ENCODE measurements around the gene COQ9.
"Not testable (repeated sequence)": the region's sequence is repeated elsewhere in the genome, so short reads cannot be mapped to it uniquely, and the experiment has no call there.

The COQ9 gene

GRCh38 chr16:57427824-57428223, 19.5 kb upstream of the COQ9 start:
- DNase-seq, result no peak

DNA sequence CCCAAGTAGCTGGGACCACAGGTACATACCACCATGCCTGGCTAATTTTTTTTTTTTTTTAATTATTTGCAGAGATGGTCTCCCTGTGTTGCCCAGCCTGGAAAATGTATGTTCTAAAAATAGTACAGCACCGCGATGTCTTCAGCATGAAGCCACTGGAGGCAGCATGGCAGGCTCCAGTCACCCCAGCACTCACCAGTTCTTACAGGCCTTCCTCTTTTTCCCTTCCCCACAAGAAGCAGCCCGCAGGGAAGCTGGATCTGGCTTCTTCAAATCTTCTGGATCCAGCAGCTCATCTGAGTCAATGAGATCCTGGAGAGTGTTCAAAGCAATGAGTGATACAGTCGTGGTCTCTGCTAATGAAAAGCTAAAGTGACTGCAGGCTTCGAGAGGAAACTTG, 16.3 kb upstream of the COQ9 start:
- no peak for DNase-seq

DNA sequence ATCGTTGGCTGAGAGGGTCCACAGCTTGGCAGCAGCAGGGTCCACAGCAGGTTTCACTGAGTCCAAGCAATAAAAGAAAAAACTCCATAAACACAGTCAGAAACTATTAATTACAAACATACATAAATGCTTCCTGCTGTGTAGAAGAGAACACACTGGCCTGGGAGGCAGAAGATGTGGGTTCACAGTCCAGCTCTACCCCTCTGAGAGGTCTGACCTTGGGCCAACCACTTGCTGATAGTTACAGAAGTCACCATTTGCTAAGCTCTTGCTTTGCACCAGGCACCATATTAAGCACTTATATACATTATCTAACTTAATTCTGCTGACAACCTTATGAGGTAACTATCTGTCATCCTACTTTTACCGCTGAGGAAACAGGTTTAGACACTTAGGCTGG, 14.8 kb upstream of the COQ9 start:
- DNase-seq, result no peak

DNA sequence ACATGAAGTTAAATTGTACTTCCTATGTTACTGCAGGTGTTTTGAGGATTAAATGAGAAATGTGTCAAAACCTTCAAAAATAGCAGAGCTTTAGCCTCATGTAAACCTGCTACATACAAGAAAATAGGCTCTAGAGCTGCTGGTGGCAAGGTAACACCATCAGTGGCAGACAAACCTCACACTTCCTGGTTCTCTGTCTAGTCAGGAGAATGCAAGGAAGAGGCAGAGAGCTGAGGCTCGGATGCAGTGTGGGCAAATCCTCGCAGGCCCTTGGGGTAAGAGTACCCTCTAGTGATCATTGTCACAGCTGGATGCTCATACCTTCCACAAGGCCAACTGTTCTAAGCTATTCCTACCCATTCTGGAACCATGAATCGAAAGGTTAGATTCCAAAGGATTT, 14.3 kb upstream of the COQ9 start:
- DNase-seq, result no peak

GRCh38 chr16:57434003-57434402, 13.3 kb upstream of the COQ9 start:
- DNase-seq, result no peak

GRCh38 chr16:57435838-57436237, 11.4 kb upstream of the COQ9 start:
- no peak for DNase-seq

- not testable (repeated sequence) for DNase-seq
Measured at GRCh38 chr16:57439947-57440346, 7.3 kb upstream of the COQ9 start.

DNA sequence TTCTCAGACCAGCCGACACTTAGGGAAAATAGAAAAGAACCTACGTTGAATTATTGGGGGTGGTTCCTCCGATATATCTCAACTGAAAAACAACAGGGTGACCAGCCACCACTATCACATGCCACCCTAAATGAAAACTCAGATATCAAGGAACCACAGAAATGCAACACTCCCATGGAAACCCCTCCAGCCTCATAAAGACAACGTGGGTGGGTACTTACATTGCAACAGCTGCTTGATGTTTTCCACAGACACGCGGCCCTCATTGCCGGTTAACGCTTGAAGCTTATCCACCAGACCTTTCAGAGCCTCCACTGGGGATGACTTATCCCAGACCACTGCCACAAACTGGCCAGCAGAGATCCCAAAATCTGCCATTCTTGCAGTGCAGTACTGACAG, 6.7 kb upstream of the COQ9 start:
- not testable (repeated sequence) for DNase-seq

DNA sequence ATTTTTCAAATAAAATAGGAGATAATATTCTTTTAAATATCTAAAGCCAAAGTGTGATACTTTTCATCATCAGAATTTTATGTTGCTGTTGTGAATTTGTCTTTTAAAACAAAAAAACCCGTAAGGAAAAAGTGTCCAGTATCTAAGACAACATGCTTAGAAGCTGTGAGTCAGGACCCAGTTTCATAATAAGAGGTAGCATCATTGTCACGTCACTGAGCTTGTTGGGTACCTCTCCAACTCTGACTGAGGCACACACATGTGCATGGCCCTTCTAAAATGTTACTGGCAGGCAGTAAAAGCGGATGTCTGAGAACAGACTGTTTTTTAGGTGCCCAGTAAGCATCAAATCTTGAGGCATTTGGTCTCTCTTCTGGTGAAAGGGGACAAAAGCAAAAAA, 2.6 kb upstream of the COQ9 start:
- DNase-seq, result no peak

GRCh38 chr16:57445510-57445909, 1.8 kb upstream of the COQ9 start:
- no peak for DNase-seq

GRCh38 chr16:57446531-57447185, 621 bp upstream of the COQ9 start:
- no peak for DNase-seq

GRCh38 chr16:57452021-57452420, 4.7 kb downstream of the COQ9 start:
- no peak for DNase-seq

DNA sequence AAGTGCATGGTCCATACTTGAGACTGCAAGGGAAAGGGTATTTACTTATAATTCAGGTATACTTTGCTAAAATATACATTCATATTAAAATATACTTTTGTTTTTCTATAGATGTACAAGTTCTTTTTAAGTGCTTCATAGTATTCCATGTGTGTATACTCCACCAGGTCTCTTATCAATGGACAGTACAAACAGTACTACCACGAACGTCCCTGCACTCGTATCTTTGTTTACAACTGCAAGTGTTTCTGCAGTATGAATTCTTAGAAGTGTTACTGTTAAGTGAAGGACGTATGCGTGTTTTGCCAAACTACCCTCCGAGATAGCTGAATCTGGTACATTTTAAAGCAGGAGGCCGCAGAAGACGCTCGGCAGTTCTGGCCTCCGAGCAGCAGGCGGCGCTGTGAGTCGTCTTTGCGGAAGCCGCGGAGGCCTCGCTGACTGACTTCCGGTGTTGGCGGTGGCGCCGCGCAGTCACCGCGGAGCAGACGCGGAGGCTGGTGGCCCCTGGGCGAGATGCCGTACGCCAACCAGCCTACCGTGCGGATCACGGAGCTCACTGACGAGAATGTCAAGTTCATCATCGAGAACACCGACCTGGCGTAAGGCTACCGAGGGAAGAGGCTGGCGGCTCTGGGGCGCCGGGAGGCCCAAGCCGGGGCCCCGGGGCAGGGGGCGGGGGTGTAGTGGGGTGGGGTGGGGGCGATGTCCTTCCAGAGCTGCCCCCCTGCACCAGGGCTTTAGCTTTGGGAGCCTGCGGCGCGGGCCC, 15.1 kb downstream of the COQ9 start, which contains the start of gene POLR2C:
POLR2C (plus strand) TSS at position 471 of the 769 bp plus-strand sequence; CDS start at position 517, 46 bp downstream.
- no peak for DNase-seq

GRCh38 chr16:57462978-57463362, 15.7 kb downstream of the COQ9 start:
- DNase-seq, result no peak

GRCh38 chr16:57464523-57464922, 17.2 kb downstream of the COQ9 start:
- no peak for DNase-seq

GRCh38 chr16:57468346-57468745, 21.1 kb downstream of the COQ9 start:
- no peak for DNase-seq

DNA sequence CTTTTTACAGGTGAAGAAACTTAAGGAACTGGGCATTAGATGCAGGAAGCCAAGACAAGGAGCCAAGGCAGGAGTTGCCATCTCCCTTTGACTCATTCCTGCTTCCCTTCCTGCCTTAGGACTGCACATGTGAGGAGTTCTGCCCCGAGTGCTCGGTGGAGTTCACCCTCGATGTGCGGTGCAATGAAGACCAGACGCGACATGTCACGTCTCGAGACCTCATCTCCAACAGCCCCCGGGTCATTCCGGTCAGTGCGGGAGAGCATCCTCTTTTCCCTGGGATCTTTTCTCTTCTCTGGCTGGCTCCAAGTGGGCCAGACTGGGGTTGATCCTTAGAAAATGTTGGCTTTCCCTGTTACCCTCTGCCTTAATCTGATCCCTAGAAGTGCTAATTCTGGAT, 21.8 kb downstream of the COQ9 start:
- no peak for DNase-seq

- DNase-seq, result no peak
Measured at GRCh38 chr16:57469917-57470470, 22.7 kb downstream of the COQ9 start.

- DNase-seq, result no peak
Measured at GRCh38 chr16:57470711-57471110, 23.4 kb downstream of the COQ9 start.

DNA sequence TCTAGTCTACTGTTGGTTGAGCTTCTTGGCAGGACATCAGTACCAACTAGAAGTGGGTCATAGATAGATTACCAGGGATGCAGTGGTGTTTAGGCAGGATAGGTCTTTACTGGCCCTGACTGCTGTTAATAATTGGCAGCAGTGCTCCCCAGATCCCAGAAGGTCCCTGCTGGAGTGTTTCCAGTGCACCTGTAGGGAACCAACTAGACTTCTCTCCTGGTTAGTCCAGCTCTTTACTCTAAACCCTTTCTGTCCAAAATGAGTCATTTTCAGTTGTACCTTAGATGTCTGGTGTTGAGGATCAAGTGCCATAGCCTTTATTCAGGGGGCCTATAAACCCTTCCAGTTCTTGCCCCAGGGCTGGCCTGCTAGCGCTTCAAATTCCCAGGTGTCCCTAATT, 23.9 kb downstream of the COQ9 start:
- DNase-seq, result no peak

DNA sequence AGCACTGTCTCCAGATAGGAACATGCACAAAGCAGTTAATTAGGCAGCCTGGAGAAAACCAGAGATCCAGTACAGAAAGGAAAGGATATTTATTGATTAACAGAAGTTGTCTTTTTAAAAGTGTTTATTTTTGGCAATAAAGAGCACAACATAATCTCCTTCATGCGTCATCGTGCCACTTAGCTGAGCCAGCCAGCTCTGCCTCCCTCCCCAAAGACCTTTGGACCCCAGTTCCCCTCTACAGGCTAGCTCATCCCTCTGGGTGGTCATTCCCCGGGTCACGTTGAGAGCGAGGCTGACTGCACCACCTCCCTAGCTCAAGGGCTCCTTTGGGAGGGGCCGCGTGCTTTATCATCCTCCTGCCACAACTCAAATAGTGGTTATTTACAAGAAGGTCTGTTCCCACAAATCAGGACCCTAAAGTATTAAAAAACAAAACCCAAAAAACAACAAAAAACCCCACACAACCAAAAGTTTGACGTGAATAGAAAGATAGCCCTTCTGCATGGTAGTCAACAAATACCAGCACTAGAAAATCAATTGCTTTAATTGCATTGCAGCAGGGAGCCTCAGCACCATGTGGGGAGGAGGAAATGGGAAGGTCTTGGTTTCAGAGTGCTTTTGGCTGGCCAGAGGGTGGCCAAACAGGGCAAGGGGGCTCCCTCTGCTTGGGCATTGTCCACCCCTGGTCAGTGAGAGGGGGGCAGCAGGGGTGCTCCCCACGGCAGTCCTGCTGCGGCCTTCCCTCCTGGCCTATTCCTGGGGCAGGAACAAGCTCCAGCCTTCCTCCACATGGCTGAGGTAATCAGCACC, 24.8 kb downstream of the COQ9 start:
- DNase-seq, result no peak

GRCh38 chr16:57472665-57473060, 25.4 kb downstream of the COQ9 start:
- no peak for DNase-seq

DNA sequence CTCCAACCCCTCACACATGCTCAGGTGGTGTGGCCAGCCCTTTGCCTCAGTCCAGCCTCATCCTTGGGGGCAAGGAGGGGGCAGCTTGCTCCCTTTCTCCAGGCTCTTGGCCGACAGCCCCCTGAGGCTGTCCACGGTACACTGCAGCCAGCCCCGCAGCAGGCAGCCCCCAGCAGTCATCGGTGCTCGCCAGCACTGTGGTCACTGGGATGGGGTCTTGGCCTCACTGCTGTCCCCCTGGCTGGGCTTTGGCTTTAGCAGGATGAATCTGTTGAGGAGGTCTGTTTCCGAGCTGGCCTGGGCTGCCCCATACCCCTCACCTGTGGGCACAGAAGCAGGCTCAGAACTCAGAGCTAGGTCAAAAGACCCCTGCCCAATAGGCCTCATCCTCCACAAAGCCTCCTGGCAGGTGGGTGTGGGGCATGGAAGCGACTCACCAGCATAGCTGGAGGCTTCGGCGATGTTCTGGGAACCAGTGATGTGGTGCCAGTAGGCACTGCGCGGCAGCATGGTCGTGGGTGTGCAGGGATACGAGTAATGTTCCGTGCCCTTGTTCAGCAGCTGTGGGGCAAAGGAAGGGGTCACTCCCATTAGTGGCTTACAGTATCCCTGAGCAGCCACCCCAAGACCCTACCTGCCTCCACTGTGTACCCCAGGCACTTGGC, 26.0 kb downstream of the COQ9 start:
- no peak for DNase-seq
